ENCODE data around the gene NCBP2L.

DNA sequence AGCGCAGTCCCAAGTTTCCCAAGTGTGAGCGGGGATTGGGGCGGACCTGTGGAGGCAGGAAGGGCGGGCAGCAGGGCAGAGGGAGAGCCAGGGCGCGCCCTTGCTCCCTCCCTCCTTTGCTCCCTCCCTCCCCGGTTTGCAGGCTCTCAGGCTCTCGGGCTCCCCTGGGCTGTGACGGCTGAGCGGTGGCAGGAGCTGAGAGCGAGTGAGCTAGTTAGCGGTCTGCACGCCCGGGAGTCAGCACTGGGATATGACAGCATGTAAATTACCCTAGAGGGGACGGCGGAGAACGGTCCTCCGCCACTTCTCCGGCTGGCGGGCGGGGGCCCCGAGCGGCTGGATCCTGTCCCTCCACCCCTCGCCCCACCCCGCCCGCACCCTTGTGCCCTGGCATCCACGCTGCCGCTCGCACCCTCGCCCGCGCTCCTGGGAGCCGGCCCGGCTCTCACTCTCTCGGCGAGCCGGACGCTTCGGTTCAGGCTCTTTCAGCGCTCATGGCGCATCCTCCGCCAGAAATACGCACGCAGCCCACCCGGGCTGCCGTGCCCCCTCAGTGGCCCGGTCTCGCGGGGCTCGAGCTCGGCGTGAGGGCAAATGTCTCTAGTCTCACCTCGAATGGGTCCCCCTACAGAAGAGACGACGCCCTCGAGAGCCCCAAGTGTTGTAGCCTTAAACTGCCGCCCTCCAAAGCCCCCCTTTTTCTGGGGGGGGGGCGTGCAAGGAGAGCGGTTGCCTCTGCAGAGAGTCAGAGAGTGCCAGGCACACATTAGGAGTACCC, 1.6 kb upstream of the NCBP2L start, which contains the start of gene TSC22D3:
- TF ChIP-seq YY1 (IDR thresholded peaks at IDR 0.05; ENCODE audit: low read depth, low read length) (no peak), EP300 (IDR thresholded peaks at IDR 0.05; ENCODE audit: borderline replicate concordance in 1 of 2, low read depth in 2 of 2, low read length in 2 of 2) (no peak)
